ENCODE results near the gene ZBTB20.
A peak's percentile ranks its signal among the peaks of the same experiment; 100 is the strongest.

ZBTB20 gene

GRCh38 chr3:114427285-114428043 is 719.6 kb downstream of the ZBTB20 start:
- DNase-seq: no peak

- no peak for DNase-seq
Observed at GRCh38 chr3:114424337-114424736, 722.8 kb downstream of the ZBTB20 start.

- DNase-seq: no peak
Observed at GRCh38 chr3:114421204-114421603, 725.9 kb downstream of the ZBTB20 start.

GRCh38 chr3:114420072-114420471 is 727.0 kb downstream of the ZBTB20 start:
- no peak for DNase-seq

GRCh38 chr3:114418724-114419543 is 728.2 kb downstream of the ZBTB20 start:
- no peak for DNase-seq

GRCh38 chr3:114418107-114418506 is 729.0 kb downstream of the ZBTB20 start:
- no peak for DNase-seq

- no peak for DNase-seq
Observed at GRCh38 chr3:114417675-114418074, 729.4 kb downstream of the ZBTB20 start.

GRCh38 chr3:114417265-114417664 is 729.8 kb downstream of the ZBTB20 start:
- DNase-seq: no peak

GRCh38 chr3:114411811-114412803 is 735.0 kb downstream of the ZBTB20 start:
- peak; percentile 54 for DNase-seq

GRCh38 chr3:114411190-114411668 is 735.9 kb downstream of the ZBTB20 start:
- no peak for DNase-seq

GRCh38 chr3:114408736-114409670 is 738.1 kb downstream of the ZBTB20 start:
- no peak for DNase-seq

- DNase-seq: no peak
Observed at GRCh38 chr3:114406922-114407321, 740.2 kb downstream of the ZBTB20 start.

GRCh38 chr3:114406286-114406685 is 740.8 kb downstream of the ZBTB20 start:
- no peak for DNase-seq

GRCh38 chr3:114405202-114405990 is 741.7 kb downstream of the ZBTB20 start:
- no peak for DNase-seq

- no peak for DNase-seq
Observed at GRCh38 chr3:114404590-114404989, 742.5 kb downstream of the ZBTB20 start.

GRCh38 chr3:114402838-114403237 is 744.2 kb downstream of the ZBTB20 start:
- DNase-seq: no peak

- DNase-seq: no peak
Observed at GRCh38 chr3:114401346-114401745, 745.7 kb downstream of the ZBTB20 start.

GRCh38 chr3:114400371-114400770 is 746.7 kb downstream of the ZBTB20 start:
- no peak for DNase-seq

- no peak for DNase-seq
Observed at GRCh38 chr3:114394551-114394950, 752.5 kb downstream of the ZBTB20 start.

- DNase-seq: no peak
Observed at GRCh38 chr3:114393367-114394072, 753.6 kb downstream of the ZBTB20 start.

All from activated CD8-positive, alpha-beta memory T cell treated with anti-CD3 and anti-CD28 coated beads, Interleukin-2, amount 50 U/mL, for 48 hours (primary cell).